ENCODE data around the gene PPIL6. TPM values are rescaled to one million over a fixed set of nuclear protein-coding genes. Genes with fewer than 3 reads are reported as not detected.
A peak's percentile ranks its signal among the peaks of the same experiment; 100 is the strongest.

Gene PPIL6
- polyA plus RNA-seq, 1 of the 3 experiments (the other 2 are of a cell fraction): 1.1 TPM

DNA sequence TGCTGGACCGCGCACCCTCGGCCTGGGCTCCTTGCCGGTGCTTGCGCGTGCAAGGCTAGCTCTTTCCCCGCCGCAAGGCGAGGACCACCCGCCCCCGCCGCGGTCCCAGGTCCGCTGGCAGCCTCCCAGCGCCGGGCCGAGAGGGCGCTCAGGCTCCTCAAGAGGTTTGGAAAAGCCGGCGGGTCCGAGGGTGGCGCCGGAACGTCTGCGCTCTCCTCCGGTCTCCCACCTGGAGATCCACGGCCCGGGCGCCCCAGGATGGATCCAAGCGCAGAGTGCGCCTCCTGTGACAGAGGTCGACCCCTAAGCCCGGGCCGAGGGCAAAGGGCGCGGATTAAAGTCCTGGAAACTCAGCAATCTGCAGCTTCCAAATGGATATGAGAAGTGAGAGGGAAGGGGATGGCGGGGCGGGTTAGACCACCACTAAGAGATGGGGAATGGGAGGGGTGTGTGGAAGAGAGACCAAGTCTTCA lies 15.7 kb upstream of the PPIL6 start (continued):
- TF ChIP-seq TCF12 (IDR thresholded peaks at IDR 0.05) (no peak), RCOR1 (IDR thresholded peaks at IDR 0.05; ENCODE audit: low read length) (no peak)

DNA sequence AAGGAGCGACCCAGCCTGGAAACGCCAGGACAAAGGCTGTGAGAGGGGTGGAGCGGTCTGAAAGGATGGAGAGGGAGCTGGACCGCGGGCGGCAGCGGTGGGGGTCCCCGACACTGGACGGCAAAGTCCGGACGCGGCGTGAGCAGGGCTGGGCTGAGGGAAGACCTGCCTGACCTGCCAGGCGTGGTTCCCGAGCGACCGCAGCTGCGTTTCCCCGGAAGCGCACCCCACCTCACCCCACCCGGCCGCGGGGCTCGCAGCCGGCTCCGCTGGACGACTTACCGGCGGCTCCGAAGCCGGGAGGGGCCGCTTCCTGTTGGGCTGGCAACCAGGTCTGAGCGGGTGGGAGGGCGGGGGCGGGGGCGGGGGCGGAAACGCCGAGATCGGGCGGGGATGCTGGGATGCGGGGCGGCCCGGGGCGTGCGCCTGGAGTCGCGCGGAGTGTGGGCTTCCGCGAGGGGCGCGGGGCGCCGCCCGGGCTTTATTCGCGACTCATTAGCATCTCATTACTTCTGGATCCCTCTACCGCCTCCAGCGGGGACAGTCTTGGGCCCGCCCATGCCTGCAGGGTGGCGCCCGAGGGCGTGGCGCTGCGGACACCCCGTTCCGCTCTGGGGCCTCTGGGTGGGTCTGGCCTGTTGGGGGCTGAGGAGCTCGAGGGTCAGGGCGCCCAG lies 15.1 kb upstream of the PPIL6 start, which contains the start of gene MICAL1:
Gene MICAL1 (minus strand): TSS at position 336 of the 674 bp plus-strand sequence. CDS start 1,576 bp downstream, outside the sequence.
- 0% methylated on average over 19 of the region's 70 CpGs for WGBS (ENCODE audit: low lambda C conversion rate)
- H3K27ac ChIP-seq (ENCODE audit: low read depth in 2 of 2, low read length in 1 of 2): peak within 1 kb of the TSS; percentile 51 to 90
- no peaks in the 10 kb centered on the region for H3K27me3 ChIP-seq (ENCODE audit: insufficient read depth)
- H3K9me3 ChIP-seq: no peaks in the 10 kb centered on the region
- no peaks in the 10 kb centered on the region for H3K9me2 ChIP-seq
- peak within 1 kb of the TSS; percentile 80 to 97 for H3K4me3 ChIP-seq (ENCODE audit: low read depth in 2 of 2, low read length in 1 of 2)
- DNase-seq: peak; percentile 94
- POLR2A ChIA-PET: interaction anchor here (0.6 to 4.6 kb wide), 7 partner anchors 9 to 880 kb away, joined by 3 to 43 read pairs (median 3); partner anchors contain the start of genes CD164, PPIL6, SMPD2 and ZBTB24
- H3K4me2 ChIP-seq: peak within 1 kb of the TSS; percentile 95
- H3K79me2 ChIP-seq (ENCODE audit: insufficient read depth): peaks cover 31% of the 10 kb centered on the region; the same call in 1 of the 2 replicates
- peak within 1 kb of the TSS; percentile 92 for H3K9ac ChIP-seq
- peak within 1 kb of the TSS; percentile 75 for H2AFZ ChIP-seq (ENCODE audit: low read depth)
- H3F3A ChIP-seq (replicated peaks; ENCODE audit: insufficient read depth): peaks cover 11% of the 10 kb centered on the region
- peaks cover 10 to 14% of the 10 kb centered on the region in 2 experiments for H3K36me3 ChIP-seq (replicated peaks in 1 of 2; ENCODE audit: control insufficient read depth in 1 of 2, insufficient read depth in 2 of 2, low read length in 1 of 2)
- no peaks in the 10 kb centered on the region for H4K20me1 ChIP-seq (ENCODE audit: insufficient read depth)
- peaks cover 0 to 25% of the 10 kb centered on the region in 2 experiments; a peak in 3 of 4 replicates for H3K4me1 ChIP-seq (ENCODE audit: control insufficient read depth in 1 of 2, insufficient read depth in 2 of 2, low read depth in 1 of 2, low read length in 1 of 2)
- CTCF ChIA-PET: interaction anchor here (0.9 to 5.9 kb wide), 7 partner anchors 11 to 267 kb away, joined by 3 to 47 read pairs (median 5); partner anchors contain the start of genes CD164, PPIL6, SMPD2 and ZBTB24
- TF ChIP-seq YY1 (IDR thresholded peaks at IDR 0.05; ENCODE audit: low read depth) (no peak), MEF2A (IDR thresholded peaks at IDR 0.05; ENCODE audit: borderline replicate concordance, low read depth) (no peak), NFIC (IDR thresholded peaks at IDR 0.05; ENCODE audit: borderline replicate concordance) (0 out of 2 replicates have a peak, but pooled peaks have one; percentile 7), MXI1 (IDR thresholded peaks at IDR 0.05; ENCODE audit: low read depth, low read length) (peak; percentile 43), SMC3 (IDR thresholded peaks at IDR 0.05; ENCODE audit: low read depth, low read length) (no peak), TAF1 (IDR thresholded peaks at IDR 0.05; ENCODE audit: borderline replicate concordance, low read depth, low read length) (no peak; the same call in 1 of the 2 replicates), NRF1 (IDR thresholded peaks at IDR 0.05; ENCODE audit: low read depth, low read length) (no peak), GATA2 (CRISPR knock-in tag; IDR thresholded peaks at IDR 0.05) (no peak), TEAD4 (IDR thresholded peaks at IDR 0.05; ENCODE audit: borderline replicate concordance, insufficient read depth) (no peak), FOSL2 (IDR thresholded peaks at IDR 0.05; ENCODE audit: borderline replicate concordance, low read depth) (no peak), CHD2 (IDR thresholded peaks at IDR 0.05; ENCODE audit: low read length, partially characterized antibody) (no peak), JUND (IDR thresholded peaks at IDR 0.05) (no peak), SIN3A (IDR thresholded peaks at IDR 0.05; ENCODE audit: borderline replicate concordance, low read depth, low read length) (no peak), POLR2AphosphoS5 (IDR thresholded peaks at IDR 0.05; ENCODE audit: low read depth, low read length) (peak; percentile 41; the same call in 1 of the 2 replicates), RXRA (IDR thresholded peaks at IDR 0.05; ENCODE audit: borderline replicate concordance, low read depth) (no peak), GABPA (IDR thresholded peaks at IDR 0.05; ENCODE audit: low read depth) (peak; percentile 49; the same call in 1 of the 2 replicates)
- TF ChIP-seq, protein P1, sequence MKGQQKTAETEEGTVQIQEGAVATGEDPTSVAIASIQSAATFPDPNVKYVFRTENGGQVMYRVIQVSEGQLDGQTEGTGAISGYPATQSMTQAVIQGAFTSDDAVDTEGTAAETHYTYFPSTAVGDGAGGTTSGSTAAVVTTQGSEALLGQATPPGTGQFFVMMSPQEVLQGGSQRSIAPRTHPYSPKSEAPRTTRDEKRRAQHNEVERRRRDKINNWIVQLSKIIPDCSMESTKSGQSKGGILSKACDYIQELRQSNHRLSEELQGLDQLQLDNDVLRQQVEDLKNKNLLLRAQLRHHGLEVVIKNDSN (IDR thresholded peaks at IDR 0.05; ENCODE audit: borderline replicate concordance, low read depth): no peak
- TF ChIP-seq, protein P2, sequence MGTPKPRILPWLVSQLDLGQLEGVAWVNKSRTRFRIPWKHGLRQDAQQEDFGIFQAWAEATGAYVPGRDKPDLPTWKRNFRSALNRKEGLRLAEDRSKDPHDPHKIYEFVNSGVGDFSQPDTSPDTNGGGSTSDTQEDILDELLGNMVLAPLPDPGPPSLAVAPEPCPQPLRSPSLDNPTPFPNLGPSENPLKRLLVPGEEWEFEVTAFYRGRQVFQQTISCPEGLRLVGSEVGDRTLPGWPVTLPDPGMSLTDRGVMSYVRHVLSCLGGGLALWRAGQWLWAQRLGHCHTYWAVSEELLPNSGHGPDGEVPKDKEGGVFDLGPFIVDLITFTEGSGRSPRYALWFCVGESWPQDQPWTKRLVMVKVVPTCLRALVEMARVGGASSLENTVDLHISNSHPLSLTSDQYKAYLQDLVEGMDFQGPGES (IDR thresholded peaks at IDR 0.05; ENCODE audit: low read depth, low read length): no peak
- TF ChIP-seq, protein P3, sequence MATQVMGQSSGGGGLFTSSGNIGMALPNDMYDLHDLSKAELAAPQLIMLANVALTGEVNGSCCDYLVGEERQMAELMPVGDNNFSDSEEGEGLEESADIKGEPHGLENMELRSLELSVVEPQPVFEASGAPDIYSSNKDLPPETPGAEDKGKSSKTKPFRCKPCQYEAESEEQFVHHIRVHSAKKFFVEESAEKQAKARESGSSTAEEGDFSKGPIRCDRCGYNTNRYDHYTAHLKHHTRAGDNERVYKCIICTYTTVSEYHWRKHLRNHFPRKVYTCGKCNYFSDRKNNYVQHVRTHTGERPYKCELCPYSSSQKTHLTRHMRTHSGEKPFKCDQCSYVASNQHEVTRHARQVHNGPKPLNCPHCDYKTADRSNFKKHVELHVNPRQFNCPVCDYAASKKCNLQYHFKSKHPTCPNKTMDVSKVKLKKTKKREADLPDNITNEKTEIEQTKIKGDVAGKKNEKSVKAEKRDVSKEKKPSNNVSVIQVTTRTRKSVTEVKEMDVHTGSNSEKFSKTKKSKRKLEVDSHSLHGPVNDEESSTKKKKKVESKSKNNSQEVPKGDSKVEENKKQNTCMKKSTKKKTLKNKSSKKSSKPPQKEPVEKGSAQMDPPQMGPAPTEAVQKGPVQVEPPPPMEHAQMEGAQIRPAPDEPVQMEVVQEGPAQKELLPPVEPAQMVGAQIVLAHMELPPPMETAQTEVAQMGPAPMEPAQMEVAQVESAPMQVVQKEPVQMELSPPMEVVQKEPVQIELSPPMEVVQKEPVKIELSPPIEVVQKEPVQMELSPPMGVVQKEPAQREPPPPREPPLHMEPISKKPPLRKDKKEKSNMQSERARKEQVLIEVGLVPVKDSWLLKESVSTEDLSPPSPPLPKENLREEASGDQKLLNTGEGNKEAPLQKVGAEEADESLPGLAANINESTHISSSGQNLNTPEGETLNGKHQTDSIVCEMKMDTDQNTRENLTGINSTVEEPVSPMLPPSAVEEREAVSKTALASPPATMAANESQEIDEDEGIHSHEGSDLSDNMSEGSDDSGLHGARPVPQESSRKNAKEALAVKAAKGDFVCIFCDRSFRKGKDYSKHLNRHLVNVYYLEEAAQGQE (IDR thresholded peaks at IDR 0.05; ENCODE audit: low read depth, low read length): no peak
- TF ChIP-seq, protein P4, sequence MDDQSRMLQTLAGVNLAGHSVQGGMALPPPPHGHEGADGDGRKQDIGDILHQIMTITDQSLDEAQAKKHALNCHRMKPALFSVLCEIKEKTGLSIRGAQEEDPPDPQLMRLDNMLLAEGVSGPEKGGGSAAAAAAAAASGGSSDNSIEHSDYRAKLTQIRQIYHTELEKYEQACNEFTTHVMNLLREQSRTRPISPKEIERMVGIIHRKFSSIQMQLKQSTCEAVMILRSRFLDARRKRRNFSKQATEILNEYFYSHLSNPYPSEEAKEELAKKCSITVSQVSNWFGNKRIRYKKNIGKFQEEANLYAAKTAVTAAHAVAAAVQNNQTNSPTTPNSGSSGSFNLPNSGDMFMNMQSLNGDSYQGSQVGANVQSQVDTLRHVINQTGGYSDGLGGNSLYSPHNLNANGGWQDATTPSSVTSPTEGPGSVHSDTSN (IDR thresholded peaks at IDR 0.05): 0 out of 2 replicates have a peak, but pooled peaks have one; percentile 7
- TF ChIP-seq, protein P5, sequence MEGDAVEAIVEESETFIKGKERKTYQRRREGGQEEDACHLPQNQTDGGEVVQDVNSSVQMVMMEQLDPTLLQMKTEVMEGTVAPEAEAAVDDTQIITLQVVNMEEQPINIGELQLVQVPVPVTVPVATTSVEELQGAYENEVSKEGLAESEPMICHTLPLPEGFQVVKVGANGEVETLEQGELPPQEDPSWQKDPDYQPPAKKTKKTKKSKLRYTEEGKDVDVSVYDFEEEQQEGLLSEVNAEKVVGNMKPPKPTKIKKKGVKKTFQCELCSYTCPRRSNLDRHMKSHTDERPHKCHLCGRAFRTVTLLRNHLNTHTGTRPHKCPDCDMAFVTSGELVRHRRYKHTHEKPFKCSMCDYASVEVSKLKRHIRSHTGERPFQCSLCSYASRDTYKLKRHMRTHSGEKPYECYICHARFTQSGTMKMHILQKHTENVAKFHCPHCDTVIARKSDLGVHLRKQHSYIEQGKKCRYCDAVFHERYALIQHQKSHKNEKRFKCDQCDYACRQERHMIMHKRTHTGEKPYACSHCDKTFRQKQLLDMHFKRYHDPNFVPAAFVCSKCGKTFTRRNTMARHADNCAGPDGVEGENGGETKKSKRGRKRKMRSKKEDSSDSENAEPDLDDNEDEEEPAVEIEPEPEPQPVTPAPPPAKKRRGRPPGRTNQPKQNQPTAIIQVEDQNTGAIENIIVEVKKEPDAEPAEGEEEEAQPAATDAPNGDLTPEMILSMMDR (IDR thresholded peaks at IDR 0.05): peak; percentile 40
